Naive thymus-derived CD8-positive, alpha-beta T cell (primary cell): Measurements from ENCODE around the gene TBCC. TPM values are rescaled to one million over a fixed set of nuclear protein-coding genes. Genes with fewer than 3 reads are reported as not detected.
"Not testable (repeated sequence)": the region's sequence is repeated elsewhere in the genome, so short reads cannot be mapped to it uniquely, and the experiment has no call there.

Experiments
- ATAC-seq, 2 donors: fragments of 150-1000 bp; cut with Tn5 transposase in 1 of 2; sonication (Bioruptor Pico), chemical (Tn5 transposase) in 1 of 2; 1 replicate in 1 of 2; 2 replicates in 1 of 2; pipeline ENCODE4 v1.10.0; 2021; ENCODE audit warnings: mild to moderate bottlenecking in 2 of 2, moderate library complexity in 2 of 2
- POLR2A ChIA-PET: fragments of 350-600 bp; sonication (Branson Sonifier 250); formaldehyde crosslinking; loops from one replicate; lab custom pipeline; 2021; ENCODE audit warnings: antibody characterized with exemption; lab: Charles Lee
- DNase-seq, 10 donors: peaks; one replicate each; pipeline versions ENCODE4 v3.0.0 to v3.0.0-alpha.2; 2020 to 2022
- H3K27ac Mint-ChIP-seq, 10 donors: one replicate each; pipeline ENCODE4 v1.8.0; 2020 to 2022; ENCODE audit warnings: mild to moderate bottlenecking in 10 of 10, mixed read lengths in 10 of 10, moderate library complexity in 4 of 10, inconsistent platforms in 1 of 10
- H3K27me3 Mint-ChIP-seq, 5 donors: one replicate each; pipeline ENCODE4 v1.8.0; 2021 to 2022; ENCODE audit warnings: mixed read lengths in 5 of 5
- H3K36me3 Mint-ChIP-seq, 3 donors: one replicate each; pipeline ENCODE4 v1.8.0; 2020 to 2022; ENCODE audit warnings: mixed read lengths in 3 of 3, mild to moderate bottlenecking in 2 of 3, inconsistent platforms in 1 of 3
- H3K4me1 Mint-ChIP-seq, 4 donors: one replicate each; pipeline ENCODE4 v1.8.0; 2021 to 2022; ENCODE audit warnings: mixed read lengths in 4 of 4
- H3K4me3 Mint-ChIP-seq, 10 donors: one replicate each; pipeline ENCODE4 v1.8.0; 2020 to 2022; ENCODE audit warnings: mild to moderate bottlenecking in 10 of 10, mixed read lengths in 10 of 10, moderate library complexity in 6 of 10, inconsistent platforms in 1 of 10
- H3K9me3 Mint-ChIP-seq, 9 donors: one replicate each; pipeline ENCODE4 v1.8.0; 2020 to 2022; ENCODE audit warnings: mixed read lengths in 9 of 9, mild to moderate bottlenecking in 3 of 9, inconsistent platforms in 1 of 9, moderate library complexity in 1 of 9
- polyA plus RNA-seq, 3 donors: library from polyadenylated mRNA; unstranded; fragments of 300-500 nt; fragmentation: Illumina TruSeq; gene quantifications; one replicate each; pipeline ENCODE4 v1.2.3, GENCODE V29; 2021
- total RNA-seq, 8 experiments: library from RNA in 2 of 8; stranded (reverse) in 2 of 8; gene quantifications; one replicate each; pipeline ENCODE4 v1.2.3 and lab custom pipeline; 2021 to 2026

TBCC gene
- total and polyA plus RNA-seq, 5 experiments from 2014 or later = 76.0 to 126 (median 112) TPM

DNA sequence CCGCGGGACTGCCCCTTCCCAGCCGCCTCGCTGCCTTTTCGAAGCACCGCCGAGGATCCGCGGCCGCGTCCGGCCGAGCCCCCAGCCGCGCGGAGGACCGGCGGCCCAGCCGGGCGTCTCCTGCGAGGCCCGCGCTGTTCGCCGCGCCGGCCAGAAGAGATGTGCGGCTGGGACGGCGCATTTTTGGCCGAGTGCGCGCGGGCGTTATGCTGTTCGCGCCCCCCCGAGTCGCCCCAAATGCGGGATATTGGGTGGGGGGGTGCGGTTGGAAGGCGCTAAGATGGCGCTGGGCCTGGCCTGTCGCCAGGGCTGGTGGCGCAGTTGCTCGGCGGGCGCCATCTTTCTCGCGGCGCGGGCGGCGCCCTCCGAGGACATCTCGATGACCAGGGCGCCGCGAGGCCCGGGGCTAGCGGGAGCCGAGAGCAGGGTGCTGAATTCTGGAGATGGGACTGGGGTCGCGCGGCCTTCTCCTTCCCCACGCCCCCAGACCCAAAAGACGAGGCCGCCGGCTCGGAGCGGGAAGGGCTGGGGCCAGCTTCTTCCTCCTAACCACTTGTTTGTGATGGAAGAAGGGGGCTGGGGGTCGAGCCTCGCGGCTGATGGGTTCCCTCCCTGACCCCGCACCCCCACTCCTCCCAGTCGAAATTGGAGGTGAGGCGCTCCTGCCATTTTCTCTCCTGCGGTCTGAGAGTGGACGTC is 37.4 kb upstream of the TBCC start:
- POLR2A ChIA-PET = interaction anchor here (0.6 to 13.0 kb wide), 34 partner anchors 7 to 1711 kb away, joined by 3 to 852 read pairs (median 7); partner anchors contain the start of genes CNPY3, KLHDC3, MEA1 and NFYA
- H3K27ac Mint-ChIP-seq = no peak overlapping the region
- H3K9me3 Mint-ChIP-seq = no peaks in the 10 kb centered on the region
- peaks cover under 1 to 7% (median 4%) of the 10 kb centered on the region in 3 donors for H3K36me3 Mint-ChIP-seq
- H3K27me3 Mint-ChIP-seq = no peaks in the 10 kb centered on the region
- ATAC-seq = peak; percentile 52 to 64
- peaks cover 12 to 28% (median 20%) of the 10 kb centered on the region in 4 donors for H3K4me1 Mint-ChIP-seq
- peak overlapping the region in 1 of 10 donors; percentile 98 for H3K4me3 Mint-ChIP-seq
- peak; percentile 66 to 96 (median 85) for DNase-seq

DNA sequence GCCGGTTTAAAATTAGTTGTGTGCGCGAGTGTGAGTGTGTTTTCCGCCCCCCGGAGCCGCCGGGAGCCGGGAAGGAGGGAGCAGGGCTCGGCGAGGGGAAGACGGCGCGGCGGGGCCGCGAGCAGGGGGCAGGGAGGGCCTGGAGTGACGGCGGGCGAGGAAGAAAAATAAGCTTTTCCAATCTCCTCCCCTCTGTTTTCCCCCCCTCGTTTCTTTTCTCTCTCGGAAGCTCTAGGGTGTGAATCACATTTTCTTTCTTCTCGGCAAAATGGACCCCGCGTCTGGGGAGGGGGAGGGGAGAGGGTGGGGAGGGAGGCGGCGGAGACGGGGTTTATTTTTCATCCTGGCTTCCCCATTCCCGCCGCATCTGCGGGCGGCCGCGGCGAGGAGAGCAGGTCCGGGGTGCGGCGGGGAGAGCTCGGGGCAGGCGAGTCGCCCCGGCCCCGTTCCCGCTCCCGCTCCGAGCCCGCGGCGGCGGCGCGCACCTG is 36.8 kb upstream of the TBCC start:
- POLR2A ChIA-PET = interaction anchor here (0.6 to 13.0 kb wide), 34 partner anchors 8 to 1710 kb away, joined by 3 to 852 read pairs (median 6); partner anchors contain the start of genes ABCC10, CNPY3, KLHDC3 and MEA1
- Mint-ChIP-seq H3K4me3 (peak overlapping the region in 9 of 10 donors; percentile 95 to 100 (median 99)), H3K4me1 (peaks cover 12 to 30% (median 22%) of the 10 kb centered on the region in 4 donors), H3K27ac (peak overlapping the region in 8 of 10 donors; percentile 98 to 100 (median 100)), H3K27me3 (no peaks in the 10 kb centered on the region), H3K36me3 (peaks cover 0 to 7% (median 3%) of the 10 kb centered on the region in 3 donors), H3K9me3 (no peaks in the 10 kb centered on the region)
- ATAC-seq (peak; percentile 49 to 61), DNase-seq (peak in 9 of 10 donors; percentile 68 to 93 (median 75))

- no peaks in the 10 kb centered on the region for H3K9me3 Mint-ChIP-seq
- H3K4me3 Mint-ChIP-seq = peak within 1 kb of the TSS in 9 of 10 donors; percentile 95 to 100 (median 99)
- H3K27ac Mint-ChIP-seq = peak within 1 kb of the TSS in 8 of 10 donors; percentile 100
- peaks cover 0 to 7% (median 3%) of the 10 kb centered on the region in 3 donors for H3K36me3 Mint-ChIP-seq
- H3K4me1 Mint-ChIP-seq = peaks cover 15 to 37% (median 28%) of the 10 kb centered on the region in 4 donors
- no peaks in the 10 kb centered on the region for H3K27me3 Mint-ChIP-seq
- peak; percentile 60 to 88 (median 76) for DNase-seq
- ATAC-seq = peak; percentile 11 to 24
- POLR2A ChIA-PET = interaction anchor here (0.6 to 13.0 kb wide), 46 partner anchors 9 to 734 kb away, joined by 3 to 852 read pairs (median 6); partner anchors contain the start of genes ABCC10, CNPY3, KLHDC3 and MEA1
Measured at GRCh38 chr6:42781796-42782688, 36.1 kb upstream of the TBCC start, which contains the start of gene BICRAL. BICRAL (plus strand) TSS chr6:42782052; CDS start chr6:42822023, 39,971 bp downstream.

GRCh38 chr6:42781546-42781795 is 35.6 kb upstream of the TBCC start:
- H3K36me3 Mint-ChIP-seq = peaks cover 0 to 7% (median 3%) of the 10 kb centered on the region in 3 donors
- ATAC-seq (no peak), DNase-seq (peak in 3 of 10 donors; percentile 34 to 55 (median 34))
- POLR2A ChIA-PET = interaction anchor here (0.6 to 13.0 kb wide), 27 partner anchors 9 to 566 kb away, joined by 3 to 852 read pairs (median 9); partner anchors contain the start of genes CNPY3, PPP2R5D, RPL7L1 and TBCC
- H3K27ac Mint-ChIP-seq = peak overlapping the region in 8 of 10 donors; percentile 91 to 100 (median 100)
- H3K4me3 Mint-ChIP-seq = peak overlapping the region in 9 of 10 donors; percentile 79 to 100 (median 98)
- H3K4me1 Mint-ChIP-seq = peaks cover 18 to 42% (median 34%) of the 10 kb centered on the region in 4 donors
- no peaks in the 10 kb centered on the region for H3K27me3 Mint-ChIP-seq
- no peaks in the 10 kb centered on the region for H3K9me3 Mint-ChIP-seq

GRCh38 chr6:42779521-42779920 is 33.6 kb upstream of the TBCC start:
- Mint-ChIP-seq H3K36me3 (peaks cover 0 to 7% (median 3%) of the 10 kb centered on the region in 3 donors), H3K4me1 (peaks cover 17 to 56% (median 48%) of the 10 kb centered on the region in 4 donors), H3K27me3 (no peaks in the 10 kb centered on the region), H3K9me3 (no peaks in the 10 kb centered on the region), H3K4me3 (peak overlapping the region in 4 of 10 donors; percentile 26 to 60 (median 31)), H3K27ac (peak overlapping the region in 8 of 10 donors; percentile 57 to 100 (median 77))
- ATAC-seq = no peak
- POLR2A ChIA-PET = interaction anchor here (1.1 to 13.0 kb wide), 4 partner anchors 8 to 51 kb away, joined by 3 to 852 read pairs (median 384); partner anchors contain the start of gene TBCC
- DNase-seq = no peak

GRCh38 chr6:42778122-42778521 is 32.2 kb upstream of the TBCC start:
- no peak overlapping the region for H3K4me3 Mint-ChIP-seq
- POLR2A ChIA-PET = interaction anchor here (0.5 to 23.6 kb wide), 4 partner anchors 14 to 114 kb away, joined by 3 to 852 read pairs (median 404); partner anchors contain the start of gene TBCC
- H3K36me3 Mint-ChIP-seq = peaks cover 0 to 2% (median 0%) of the 10 kb centered on the region in 3 donors
- no peaks in the 10 kb centered on the region for H3K9me3 Mint-ChIP-seq
- ATAC-seq (no peak), DNase-seq (no peak)
- peak overlapping the region in 8 of 10 donors; percentile 27 to 84 (median 69) for H3K27ac Mint-ChIP-seq
- peaks cover 27 to 68% (median 58%) of the 10 kb centered on the region in 4 donors for H3K4me1 Mint-ChIP-seq
- no peaks in the 10 kb centered on the region for H3K27me3 Mint-ChIP-seq

- DNase-seq (no peak), ATAC-seq (no peak)
- POLR2A ChIA-PET = interaction anchor here (0.6 to 23.6 kb wide), 4 partner anchors 15 to 202 kb away, joined by 3 to 803 read pairs (median 4); partner anchors contain the start of gene TBCC
- Mint-ChIP-seq H3K27ac (peak overlapping the region in 9 of 10 donors; percentile 68 to 100 (median 84)), H3K27me3 (no peaks in the 10 kb centered on the region), H3K4me1 (peaks cover 30 to 76% (median 65%) of the 10 kb centered on the region in 4 donors), H3K36me3 (peaks cover 0 to 2% (median 0%) of the 10 kb centered on the region in 3 donors), H3K4me3 (peak overlapping the region in 3 of 10 donors; percentile 14 to 54 (median 14)), H3K9me3 (no peaks in the 10 kb centered on the region)
Measured at GRCh38 chr6:42777126-42777822, 31.4 kb upstream of the TBCC start.

DNA sequence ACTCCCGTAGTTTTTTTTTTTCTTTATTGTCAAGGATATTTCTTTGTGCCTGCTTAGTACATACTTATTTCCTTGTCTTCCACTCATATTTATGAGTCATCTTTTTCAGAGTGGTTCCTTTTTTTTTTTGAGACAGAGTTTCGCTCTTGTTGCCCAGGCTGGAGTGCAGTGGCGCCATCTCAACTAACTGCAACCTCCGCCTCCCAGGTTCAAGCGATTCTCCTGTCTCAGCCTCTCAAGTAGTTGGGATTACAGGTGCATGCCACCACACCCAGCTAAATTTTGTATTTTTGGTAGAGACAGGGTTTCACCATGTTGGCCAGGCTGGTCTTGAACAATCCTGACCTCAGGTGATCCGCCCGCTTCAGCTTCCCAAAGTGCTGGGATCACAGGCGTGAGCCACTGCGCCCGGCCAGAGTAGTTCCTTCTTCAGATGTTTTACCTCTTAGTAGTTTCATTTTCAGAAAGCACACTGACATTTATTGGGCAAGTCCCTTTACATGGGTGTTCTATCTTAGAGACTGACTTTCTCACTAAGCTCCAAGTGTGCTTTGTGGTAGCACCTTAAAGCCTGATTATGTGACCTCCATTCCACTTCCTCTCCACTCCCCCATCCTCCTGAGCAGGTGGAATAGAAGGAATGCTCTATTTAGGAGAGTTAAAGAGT is 29.1 kb upstream of the TBCC start:
- Mint-ChIP-seq H3K4me1 (peaks cover 39 to 85% (median 75%) of the 10 kb centered on the region in 4 donors), H3K27ac (peak overlapping the region; percentile 94 to 100 (median 98)), H3K4me3 (peak overlapping the region; percentile 69 to 88 (median 76))
- H3K9me3 Mint-ChIP-seq, H3K27me3 Mint-ChIP-seq, H3K36me3 Mint-ChIP-seq: not testable (repeated sequence)
- POLR2A ChIA-PET = interaction anchor here (0.6 to 23.6 kb wide), 9 partner anchors 8 to 724 kb away, joined by 3 to 803 read pairs (median 3); partner anchors contain the start of genes BICRAL, RPL7L1, TAF8 and TBCC
- ATAC-seq = peak; percentile 19 to 27
- DNase-seq = peak in 7 of 10 donors; percentile 17 to 63 (median 37)

GRCh38 chr6:42774201-42774600 is 28.3 kb upstream of the TBCC start:
- POLR2A ChIA-PET = interaction anchor here (0.9 to 23.6 kb wide), 5 partner anchors 8 to 105 kb away, joined by 3 to 803 read pairs (median 61); partner anchors contain the start of genes BICRAL, RPL7L1 and TBCC
- H3K27me3 Mint-ChIP-seq = no peaks in the 10 kb centered on the region
- H3K36me3 Mint-ChIP-seq = peaks cover 0 to 2% (median 0%) of the 10 kb centered on the region in 3 donors
- peak overlapping the region; percentile 47 to 88 (median 76) for H3K4me3 Mint-ChIP-seq
- ATAC-seq (peak in 1 of 2 donors; percentile 1), DNase-seq (peak in 7 of 10 donors; percentile 21 to 74 (median 39))
- peaks cover 41 to 86% (median 79%) of the 10 kb centered on the region in 4 donors for H3K4me1 Mint-ChIP-seq
- no peaks in the 10 kb centered on the region for H3K9me3 Mint-ChIP-seq
- peak overlapping the region; percentile 94 to 100 (median 98) for H3K27ac Mint-ChIP-seq

DNA sequence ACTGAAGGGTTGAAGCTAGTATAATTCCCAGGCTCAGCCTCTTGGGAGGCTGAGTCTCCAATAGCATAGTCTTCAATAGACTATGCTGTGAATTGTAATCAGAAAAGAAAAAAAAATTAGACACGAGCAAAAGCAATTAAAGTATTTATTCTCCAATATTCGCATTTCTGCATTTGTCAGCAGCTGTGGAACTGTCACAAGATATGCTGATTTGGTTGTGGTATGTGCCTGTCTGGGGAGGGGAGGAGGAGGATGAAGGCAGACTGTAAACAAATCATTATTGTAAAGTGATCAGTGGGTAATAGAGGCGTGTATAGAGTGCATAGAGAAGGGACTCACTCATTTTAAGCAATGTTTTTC is 25.8 kb upstream of the TBCC start:
- H3K36me3 Mint-ChIP-seq = peaks cover 0 to 4% (median 2%) of the 10 kb centered on the region in 3 donors
- peak overlapping the region; percentile 65 to 91 (median 84) for H3K4me3 Mint-ChIP-seq
- peak; percentile 20 to 50 for ATAC-seq
- peak overlapping the region; percentile 98 to 100 (median 100) for H3K27ac Mint-ChIP-seq
- DNase-seq = peak in 2 of 10 donors; percentile 63 to 66
- no peaks in the 10 kb centered on the region for H3K27me3 Mint-ChIP-seq
- H3K4me1 Mint-ChIP-seq = peaks cover 38 to 82% (median 77%) of the 10 kb centered on the region in 4 donors
- no peaks in the 10 kb centered on the region for H3K9me3 Mint-ChIP-seq
- POLR2A ChIA-PET = interaction anchor here (0.6 to 23.6 kb wide), 22 partner anchors 9 to 426 kb away, joined by 3 to 803 read pairs (median 7); partner anchors contain the start of genes BICRAL, CNPY3, PEX6 and PPP2R5D
